PC-3 (cell line): Measurements from ENCODE around the gene SLC24A3. TPM values are rescaled to one million over a fixed set of nuclear protein-coding genes. Genes with fewer than 3 reads are reported as not detected.

Experiments used
- ATAC-seq: fragments of 200-7000 bp; cut with Tn5 transposase; 2 replicates; pipeline ENCODE4 v1.9.1; 2020; ENCODE audit warnings: mild to moderate bottlenecking, moderate library complexity
- BruUV-seq: library from RNA; stranded (reverse); fragments of 400-500 nt; replicated peaks from 2 replicates; lab custom pipeline; 2021; lab: Mats Ljungman, UMichigan
- CTCF ChIA-PET: fragments of 300-600 bp; sonication (Branson Sonifier 250); formaldehyde crosslinking; loops from one replicate; lab custom pipeline; 2022; ENCODE audit warnings: antibody characterized with exemption; lab: Charles Lee
- POLR2A ChIA-PET: fragments of 300-600 bp; sonication (Branson Sonifier 250); formaldehyde crosslinking; loops from one replicate; lab custom pipeline; 2022; ENCODE audit warnings: antibody characterized with exemption; ENCODE audit not compliant: unreplicated experiment; lab: Charles Lee
- DNase-seq: peaks from one replicate; pipeline ENCODE4 v3.0.0-alpha.2; 2015
- H2AFZ ChIP-seq: fragments of 300-600 bp; sonication (generic); 2 replicates; pipeline ENCODE4 v1.6.0; 2016; ENCODE audit warnings: antibody characterized with exemption, low read length
- H3F3A ChIP-seq: fragments of 300-600 bp; sonication (generic); one replicate; pipeline ENCODE4 v1.6.0; 2017; ENCODE audit warnings: antibody characterized with exemption, low read length, control low read depth, mild to moderate bottlenecking; ENCODE audit not compliant: unreplicated experiment
- H3K27ac ChIP-seq: fragments of 300-600 bp; sonication (generic); 2 replicates; pipeline ENCODE4 v1.5.1; 2016; ENCODE audit warnings: mild to moderate bottlenecking, low read length
- H3K27me3 ChIP-seq: fragments of 300-600 bp; sonication (generic); 2 replicates; pipeline ENCODE4 v1.6.1; 2016; ENCODE audit warnings: low read length, mixed read lengths
- H3K36me3 ChIP-seq: fragments of 300-600 bp; sonication (generic); 2 replicates; pipeline ENCODE4 v1.6.1; 2016; ENCODE audit warnings: low read depth, mixed run types, low read length, mixed read lengths
- H3K4me1 ChIP-seq: fragments of 300-600 bp; sonication (generic); 2 replicates; pipeline ENCODE4 v1.5.1; 2016; ENCODE audit warnings: low read length; ENCODE audit not compliant: insufficient read depth
- H3K4me2 ChIP-seq: fragments of 300-600 bp; sonication (generic); 2 replicates; pipeline ENCODE4 v1.6.0; 2016; ENCODE audit warnings: low read length
- H3K4me3 ChIP-seq: fragments of 300-600 bp; sonication (generic); 2 replicates; pipeline ENCODE4 v1.5.1; 2016; ENCODE audit warnings: mild to moderate bottlenecking, low read length, mixed read lengths
- H3K79me2 ChIP-seq: fragments of 300-600 bp; sonication (generic); 2 replicates; pipeline ENCODE4 v1.6.1; 2017; ENCODE audit warnings: low read length, mixed read lengths
- H3K9ac ChIP-seq: fragments of 300-600 bp; sonication (generic); 2 replicates; pipeline ENCODE4 v1.6.0; 2016; ENCODE audit warnings: mild to moderate bottlenecking, low read length
- H3K9me2 ChIP-seq: fragments of 300-600 bp; sonication (generic); replicated peaks from 2 replicates; pipeline ENCODE4 v1.6.1; 2016; ENCODE audit warnings: mixed run types, low read length, mixed read lengths
- H3K9me3 ChIP-seq: fragments of 300-600 bp; sonication (generic); 2 replicates; pipeline ENCODE4 v1.6.1; 2016; ENCODE audit warnings: low read length, mixed read lengths
- H4K20me1 ChIP-seq: fragments of 300-600 bp; sonication (generic); 2 replicates; pipeline ENCODE4 v1.6.1; 2016; ENCODE audit warnings: low read length, mixed read lengths
- CTCF ChIP-seq: fragments of 300-600 bp; sonication (generic); conservative IDR thresholded peaks from 2 replicates; pipeline ENCODE4 v1.5.1; 2017; ENCODE audit warnings: antibody characterized with exemption, low read depth, mild to moderate bottlenecking, low read length
- EZH2 ChIP-seq: fragments of 300-600 bp; sonication (generic); IDR thresholded peaks from one replicate; pipeline ENCODE4 v1.6.1; 2017; ENCODE audit warnings: antibody characterized with exemption, mild to moderate bottlenecking, low read length; ENCODE audit not compliant: unreplicated experiment
- EZH2phosphoT487 ChIP-seq: fragments of 300-600 bp; sonication (generic); IDR thresholded peaks from 2 replicates; pipeline ENCODE4 v1.6.1; 2018; ENCODE audit warnings: mild to moderate bottlenecking, antibody characterized with exemption, low read length, borderline replicate concordance
- intact Hi-C: fragments of 100-400 bp; cut with micrococcal nuclease; formaldehyde crosslinking; loops from 2 replicates; pipeline ENCODE4 v1.9.0; 2023
- total RNA-seq: library from RNA; depleted of rRNA; stranded (reverse); fragments of >200 nt; gene quantifications from 2 replicates; pipeline ENCODE4 v1.2.3, GENCODE V29; 2014

The SLC24A3 gene
- total RNA-seq, 1 experiment from 2014 or later, result 0.11 TPM

DNA sequence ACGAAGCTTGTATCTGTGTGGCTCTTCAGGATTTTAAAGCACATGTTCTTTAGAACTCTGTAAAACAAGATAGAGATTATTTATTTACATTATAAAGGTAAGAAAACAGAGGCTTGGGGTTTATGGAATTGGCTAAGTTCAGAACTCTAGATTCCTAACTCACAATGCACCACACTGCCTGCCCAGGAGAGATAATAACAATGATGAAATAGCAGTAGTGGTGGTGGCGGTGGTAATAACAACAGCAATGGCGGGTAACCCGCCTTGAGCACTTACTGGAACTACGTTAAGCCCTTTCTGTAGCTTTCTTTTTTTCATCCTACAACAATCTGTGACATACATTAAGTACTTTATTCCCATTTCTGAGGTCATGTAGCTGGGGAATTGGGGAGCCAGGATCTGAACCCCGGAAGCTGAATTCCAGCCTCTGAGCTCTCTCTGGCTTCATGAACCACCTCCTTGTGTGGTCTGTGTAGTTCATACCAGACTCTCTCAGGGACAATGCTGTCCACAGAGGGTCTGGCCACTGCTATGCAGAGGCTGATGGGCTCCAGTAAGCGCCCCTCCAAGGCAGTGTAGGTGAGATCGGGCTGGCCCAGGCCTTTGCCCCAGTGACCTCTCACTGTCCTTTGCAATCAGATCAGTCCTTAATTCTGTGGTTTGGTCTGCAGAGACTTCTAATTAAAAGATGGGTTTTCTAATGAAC, 260.9 kb downstream of the SLC24A3 start:
- Histone ChIP-seq H4K20me1 (no peaks in the 10 kb centered on the region), H3K4me3 (no peak overlapping the region), H3F3A (no peaks in the 10 kb centered on the region), H3K9me3 (no peaks in the 10 kb centered on the region), H3K27ac (no peak overlapping the region), H3K9me2 (no peaks in the 10 kb centered on the region), H3K36me3 (no peaks in the 10 kb centered on the region), H3K4me1 (no peaks in the 10 kb centered on the region), H3K79me2 (no peaks in the 10 kb centered on the region), H3K4me2 (no peak overlapping the region), H3K27me3 (peaks cover 91% of the 10 kb centered on the region), H3K9ac (no peak overlapping the region), H2AFZ (no peak overlapping the region)
- no peak for TF ChIP-seq CTCF
- TF ChIP-seq EZH2phosphoT487, result no peak
- no peak for TF ChIP-seq EZH2
- DNase-seq, result no peak
- no TSS peak for BruUV-seq
- no peak for ATAC-seq
- ChIA-PET CTCF (no interaction called here), POLR2A (no interaction called here)
- intact Hi-C loops, result no loop called here

DNA sequence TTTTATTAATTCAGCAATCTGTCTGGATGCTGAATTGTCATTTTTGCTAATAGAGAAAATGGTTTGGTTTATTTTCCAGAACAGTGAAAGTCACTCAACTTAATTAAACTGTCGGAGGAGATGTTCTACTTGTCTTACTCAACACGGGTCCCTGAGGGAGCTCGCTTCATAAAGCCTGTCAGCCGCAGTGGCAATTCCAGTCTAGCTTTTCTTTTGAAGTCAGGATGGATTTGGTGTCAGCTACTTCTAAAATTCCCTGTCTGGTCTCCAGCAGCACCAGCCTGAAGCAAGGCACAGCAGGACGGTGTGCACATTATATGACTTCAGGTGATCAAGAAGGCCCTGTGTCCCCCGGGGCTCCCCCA, 261.5 kb downstream of the SLC24A3 start:
- H3K9me3 ChIP-seq, result no peaks in the 10 kb centered on the region
- ATAC-seq (no peak), DNase-seq (no peak)
- H3K9ac ChIP-seq, result no peak overlapping the region
- no peak overlapping the region for H2AFZ ChIP-seq
- no peaks in the 10 kb centered on the region for H3K9me2 ChIP-seq
- H3F3A ChIP-seq, result no peaks in the 10 kb centered on the region
- no peaks in the 10 kb centered on the region for H4K20me1 ChIP-seq
- H3K79me2 ChIP-seq, result no peaks in the 10 kb centered on the region
- H3K27ac ChIP-seq, result no peak overlapping the region
- TF ChIP-seq CTCF (no peak), EZH2phosphoT487 (no peak), EZH2 (no peak)
- POLR2A ChIA-PET, result no interaction called here
- H3K4me2 ChIP-seq, result no peak overlapping the region
- H3K36me3 ChIP-seq, result no peaks in the 10 kb centered on the region
- no TSS peak for BruUV-seq
- peaks cover 88% of the 10 kb centered on the region for H3K27me3 ChIP-seq
- H3K4me3 ChIP-seq, result no peak overlapping the region
- H3K4me1 ChIP-seq, result no peaks in the 10 kb centered on the region
- intact Hi-C loops, result no loop called here
- CTCF ChIA-PET, result no interaction called here

DNA sequence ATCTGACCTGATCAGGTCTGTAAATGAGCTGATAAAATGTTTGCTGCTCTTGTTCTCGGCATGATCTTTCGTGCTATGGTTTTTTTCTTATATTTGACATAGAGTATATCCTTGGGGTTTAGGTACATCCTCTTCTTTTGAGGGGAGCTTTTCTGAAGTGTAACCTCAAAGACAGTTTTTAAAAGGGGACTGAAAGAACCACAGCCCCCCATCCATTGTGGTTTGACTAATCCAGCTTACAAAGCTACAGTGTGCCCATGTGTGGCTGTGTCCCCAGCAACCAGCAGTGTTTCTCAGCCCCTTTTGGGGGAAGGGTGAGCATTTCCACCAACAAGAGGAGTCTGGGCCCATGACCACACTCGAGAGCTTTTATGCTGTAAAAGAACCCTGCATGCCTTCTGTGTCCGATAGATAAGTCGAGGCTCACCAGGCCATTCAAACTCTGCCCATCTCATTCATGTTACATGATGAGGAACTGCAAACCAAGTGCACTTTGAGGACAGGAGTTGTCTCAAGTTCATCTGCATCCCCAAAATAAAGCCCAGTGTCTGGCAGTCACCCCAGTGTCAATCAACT, 266.0 kb downstream of the SLC24A3 start:
- BruUV-seq, result no TSS peak
- POLR2A ChIA-PET, result no interaction called here

More for the DNA sequence above, 266.0 kb downstream of the SLC24A3 start:
- intact Hi-C loops, result no loop called here
- CTCF ChIA-PET, result no interaction called here
- Histone ChIP-seq H3K9me2 (no peaks in the 10 kb centered on the region), H3K79me2 (no peaks in the 10 kb centered on the region), H3K4me2 (no peak overlapping the region), H4K20me1 (no peaks in the 10 kb centered on the region), H3K9me3 (no peaks in the 10 kb centered on the region), H3K4me1 (no peaks in the 10 kb centered on the region), H3K27me3 (peaks cover 50% of the 10 kb centered on the region), H3K4me3 (no peak overlapping the region), H3F3A (no peaks in the 10 kb centered on the region), H3K27ac (no peak overlapping the region), H3K36me3 (no peaks in the 10 kb centered on the region), H3K9ac (no peak overlapping the region), H2AFZ (no peak overlapping the region)
- ATAC-seq, result no peak
- TF ChIP-seq EZH2phosphoT487 (no peak), EZH2 (no peak), CTCF (no peak)
- no peak for DNase-seq
